Skin epidermis (tissue), 12 donors: Measurements from ENCODE around the gene PPM1J.
"Not testable (repeated sequence)": the region's sequence is repeated elsewhere in the genome, so short reads cannot be mapped to it uniquely, and the experiment has no call there.

ENCODE experiments used
- H3K27ac ChIP-seq, 21 experiments: fragments of 200-600 bp; sonication (generic) in 11 of 21; one replicate each; pipeline ENCODE4 v1.5.0; 2020; ENCODE audit warnings: mild to moderate bottlenecking in 3 of 21, inconsistent platforms in 2 of 21, moderate library complexity in 2 of 21
- H3K4me3 ChIP-seq, 7 experiments: fragments of 200-600 bp; sonication (generic) in 2 of 7; one replicate each; pipeline ENCODE4 v1.5.0; 2020; ENCODE audit warnings: inconsistent platforms in 2 of 7, mild to moderate bottlenecking in 2 of 7, moderate library complexity in 1 of 7

The PPM1J gene

DNA sequence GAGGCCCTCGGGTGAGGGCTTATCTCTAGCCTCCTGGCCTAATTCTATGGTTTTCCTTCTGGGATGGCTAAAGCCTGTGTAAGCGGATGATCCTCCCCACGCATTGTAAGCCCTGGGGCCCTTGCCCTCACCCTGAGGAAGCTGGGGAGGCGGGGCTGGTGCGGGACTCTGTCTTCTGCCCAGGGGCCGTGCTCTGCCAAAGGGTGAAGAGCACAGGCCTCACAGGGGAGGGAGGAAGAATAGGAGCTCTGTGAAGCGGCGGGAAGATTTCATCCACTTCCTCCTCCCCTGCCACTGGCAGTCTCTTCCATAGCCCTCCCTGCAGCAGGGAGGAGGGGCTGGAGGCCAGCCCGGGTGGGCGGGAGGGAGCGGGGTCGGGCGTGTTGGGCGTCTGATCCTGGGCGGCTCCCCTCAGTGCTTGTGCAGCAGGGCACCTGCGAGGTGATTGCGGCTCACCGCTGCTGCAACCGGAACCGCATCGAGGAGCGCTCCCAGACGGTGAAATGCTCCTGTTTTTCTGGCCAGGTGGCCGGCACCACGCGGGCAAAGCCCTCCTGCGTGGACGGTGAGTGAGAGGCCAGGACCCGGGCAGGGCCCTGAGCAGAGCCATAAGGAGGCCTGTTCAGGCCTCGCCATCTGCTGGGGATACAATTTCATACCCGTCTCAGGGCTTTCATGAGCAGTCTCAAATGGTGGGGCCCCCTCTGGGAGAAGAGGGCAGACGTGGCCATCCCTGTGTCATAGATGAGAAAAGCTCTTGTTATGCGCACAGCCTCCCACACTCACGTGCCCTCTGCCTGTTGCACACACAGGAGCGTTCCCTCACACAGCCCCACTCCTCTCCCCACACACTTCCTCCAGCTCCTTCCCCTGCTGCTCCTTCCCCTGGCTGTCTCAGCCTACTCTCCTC, 7.7 kb upstream of the PPM1J start:
- peak overlapping the region in 3 of 21 experiments; percentile 17 to 47 (median 22) for H3K27ac ChIP-seq
- H3K4me3 ChIP-seq = peak overlapping the region in 2 of 7 experiments; percentile 11 to 13

DNA sequence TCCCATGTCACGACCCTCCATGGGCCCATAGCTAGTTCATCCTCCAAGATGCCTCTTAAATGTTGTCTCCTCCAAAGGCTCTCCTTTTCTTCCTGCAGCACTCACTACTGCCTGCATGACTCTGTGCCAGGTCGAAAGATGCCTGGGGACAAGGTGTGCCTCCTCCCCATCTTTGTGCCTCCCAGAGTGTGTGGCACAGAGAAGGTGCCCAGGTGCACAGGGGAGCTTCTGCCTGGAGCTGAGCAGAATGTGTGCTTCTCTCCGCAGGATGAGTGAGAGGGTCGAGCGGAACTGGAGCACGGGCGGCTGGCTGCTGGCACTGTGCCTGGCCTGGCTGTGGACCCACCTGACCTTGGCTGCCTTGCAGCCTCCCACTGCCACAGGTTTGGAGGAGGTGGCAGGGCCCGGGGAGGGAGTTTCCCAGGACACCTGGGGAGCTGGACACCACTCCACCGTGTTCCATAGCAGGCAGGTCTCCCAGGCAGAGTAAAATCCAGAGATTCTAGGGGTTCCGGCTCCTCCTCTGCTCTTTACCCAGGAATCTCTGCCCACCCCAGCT, 6.9 kb upstream of the PPM1J start:
- H3K4me3 ChIP-seq = no peak overlapping the region

DNA sequence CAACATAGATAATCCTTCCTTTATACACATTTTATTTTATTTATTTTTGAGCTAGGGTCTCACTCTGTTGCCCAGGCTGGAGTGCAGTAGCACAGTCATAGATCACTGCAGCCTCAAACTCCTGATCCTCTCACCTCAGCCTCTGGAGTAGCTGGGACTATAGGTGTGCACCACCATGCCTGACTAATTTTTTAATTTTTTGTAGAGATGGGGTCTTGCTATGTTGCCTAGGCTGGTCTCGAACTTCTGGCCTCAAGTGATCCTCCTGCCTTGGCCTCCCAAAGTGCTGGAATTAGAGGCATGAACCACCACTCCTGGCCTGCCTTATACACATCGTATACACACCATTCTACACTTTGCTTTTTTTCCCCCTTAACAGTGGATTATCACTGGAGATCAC, 6.2 kb upstream of the PPM1J start:
- H3K27ac ChIP-seq, H3K4me3 ChIP-seq: not testable (repeated sequence)

More for the DNA sequence above, 6.9 kb upstream of the PPM1J start:
- peak overlapping the region in 1 of 21 experiments; percentile 47 for H3K27ac ChIP-seq

DNA sequence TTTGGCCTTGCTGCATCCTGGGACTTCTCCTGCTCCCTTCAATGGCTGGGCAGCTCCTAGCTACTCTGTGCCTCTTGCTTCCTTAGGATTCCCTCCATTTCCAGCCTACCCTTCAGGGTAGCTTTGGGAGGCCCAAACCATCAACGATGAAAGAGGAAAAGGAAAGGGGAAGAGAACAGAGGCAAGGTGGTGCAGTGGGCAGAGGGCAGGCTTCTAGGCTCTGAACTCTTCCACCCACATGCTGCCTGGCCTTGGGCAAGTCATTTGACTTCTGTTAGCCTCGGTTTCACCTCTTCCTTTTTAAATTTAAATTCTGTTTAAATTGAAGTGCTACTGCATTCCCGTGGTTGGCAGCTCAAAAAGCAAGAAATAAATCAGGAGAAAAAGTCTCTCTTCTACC, 5.7 kb upstream of the PPM1J start:
- H3K27ac ChIP-seq = no peak overlapping the region
- H3K4me3 ChIP-seq = no peak overlapping the region

DNA sequence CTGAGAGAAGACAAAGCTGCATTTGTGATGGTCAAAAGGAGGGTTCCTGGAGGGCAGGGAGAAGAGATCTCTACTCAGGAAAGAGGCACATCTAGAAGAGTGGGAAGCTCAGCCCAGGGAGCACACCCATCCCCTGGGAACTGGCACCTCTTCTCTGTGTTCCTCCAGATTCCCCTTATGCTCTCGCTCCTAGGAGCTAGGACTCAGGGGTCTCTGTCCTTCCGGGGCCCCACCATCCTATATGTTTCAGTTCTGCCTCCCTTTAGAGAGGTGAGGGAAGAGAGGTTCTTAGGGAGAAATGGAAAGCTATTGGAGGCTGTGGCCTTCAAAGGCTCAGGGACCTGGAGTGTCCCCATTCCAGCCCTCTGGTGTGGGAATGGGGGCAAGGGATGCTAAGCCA, 4.6 kb upstream of the PPM1J start:
- Histone ChIP-seq H3K27ac (no peak overlapping the region), H3K4me3 (no peak overlapping the region)

DNA sequence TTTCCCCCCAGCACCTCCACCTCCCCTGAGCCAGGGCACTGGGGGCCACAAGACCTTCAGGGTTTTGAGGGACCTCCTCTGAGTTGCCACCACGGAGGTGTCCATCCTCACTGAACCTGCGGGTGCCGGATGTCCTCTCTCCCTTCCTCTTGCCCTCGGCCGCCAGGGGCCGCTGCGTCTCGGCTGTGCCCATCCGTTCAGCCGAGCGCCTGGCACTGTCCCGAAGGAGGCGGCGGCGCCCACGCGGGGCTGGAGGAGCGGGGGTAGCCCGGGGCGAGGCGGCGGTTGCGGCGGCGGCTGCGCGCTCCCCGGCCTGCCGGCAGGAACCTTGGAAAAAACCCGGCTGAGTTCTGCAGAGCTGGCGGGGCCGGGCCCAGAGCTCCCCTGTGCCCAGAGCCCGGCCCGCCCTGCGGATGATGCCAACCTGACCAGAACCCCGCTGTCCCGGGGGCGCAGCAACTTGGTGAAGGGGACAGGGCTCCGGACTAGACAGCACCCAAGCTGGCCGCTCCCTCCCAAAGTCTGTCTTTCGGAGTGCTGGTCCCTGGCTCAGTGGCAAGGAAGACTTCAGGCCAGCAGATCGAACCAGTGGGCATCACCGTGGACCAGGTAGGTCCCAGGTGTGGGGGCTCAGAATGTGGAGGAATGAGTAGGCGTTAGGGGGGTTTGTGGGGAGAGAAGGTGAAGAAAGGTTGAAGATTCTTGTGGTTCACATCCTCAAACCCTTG, 3.7 kb upstream of the PPM1J start:
- peak overlapping the region in 1 of 21 experiments; percentile 6 for H3K27ac ChIP-seq
- peak overlapping the region in 4 of 7 experiments; percentile 2 to 24 (median 14) for H3K4me3 ChIP-seq

DNA sequence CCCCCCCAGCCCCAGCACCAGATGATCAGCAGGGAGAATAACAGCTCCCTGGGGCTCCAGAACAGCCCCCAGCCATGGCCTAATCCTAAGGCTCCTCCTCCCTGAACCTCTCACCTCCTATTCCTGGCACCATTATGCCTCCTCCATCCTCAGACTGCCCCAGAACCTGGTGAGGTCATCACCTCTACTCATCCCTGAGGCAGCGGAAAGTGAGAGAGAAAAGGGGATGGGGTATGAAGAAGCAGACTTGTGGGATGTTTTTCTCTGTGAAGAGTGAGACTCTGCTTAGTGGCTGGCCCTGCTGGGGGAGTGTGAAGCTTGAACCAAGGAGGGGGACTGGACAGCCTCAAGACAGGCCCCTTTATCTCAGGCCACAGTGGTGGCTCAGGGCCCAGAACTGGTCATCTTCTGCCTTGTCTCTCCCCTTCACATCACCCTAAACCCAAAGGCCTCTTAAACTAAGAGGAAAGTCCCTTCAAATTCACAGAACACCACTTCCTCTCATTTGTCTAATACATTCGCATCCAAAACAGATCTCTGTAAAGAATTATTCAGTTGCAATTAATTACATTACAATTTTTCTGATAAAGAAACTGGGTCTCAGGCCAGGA, 2.2 kb upstream of the PPM1J start:
- no peak overlapping the region for H3K4me3 ChIP-seq

DNA sequence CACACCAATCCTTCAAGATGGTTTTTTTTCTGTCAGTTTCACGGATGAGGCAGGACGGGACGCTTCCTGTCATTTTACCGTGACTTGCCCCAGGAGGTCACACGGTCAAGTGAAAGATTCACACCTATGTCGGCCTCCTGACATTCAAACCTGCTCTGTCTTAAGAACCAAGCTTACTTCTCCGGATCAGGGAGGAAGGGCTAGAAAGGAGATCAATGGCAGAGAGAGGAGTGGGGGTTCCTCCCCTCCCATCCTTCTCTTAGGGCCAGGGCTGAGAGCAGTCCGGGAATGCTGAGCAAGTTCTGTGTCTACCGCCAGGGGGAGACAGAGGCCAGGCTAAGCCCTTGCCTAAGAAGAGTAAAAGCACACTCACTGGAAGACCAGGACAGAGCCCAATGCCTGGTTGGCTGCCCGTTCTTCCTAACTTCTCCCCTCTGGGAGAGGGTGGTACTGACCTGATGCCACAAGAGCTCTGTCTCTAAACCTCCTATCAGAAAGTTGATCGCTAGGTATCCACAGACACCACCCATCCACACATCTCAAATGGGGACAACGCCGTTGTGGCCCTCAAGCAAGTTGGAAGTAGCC, 1.1 kb upstream of the PPM1J start:
- Histone ChIP-seq H3K4me3 (peak overlapping the region; percentile 33 to 69 (median 60)), H3K27ac (peak overlapping the region in 13 of 21 experiments; percentile 9 to 75 (median 46))

More for the DNA sequence above, 2.2 kb upstream of the PPM1J start:
- H3K27ac ChIP-seq = no peak overlapping the region

DNA sequence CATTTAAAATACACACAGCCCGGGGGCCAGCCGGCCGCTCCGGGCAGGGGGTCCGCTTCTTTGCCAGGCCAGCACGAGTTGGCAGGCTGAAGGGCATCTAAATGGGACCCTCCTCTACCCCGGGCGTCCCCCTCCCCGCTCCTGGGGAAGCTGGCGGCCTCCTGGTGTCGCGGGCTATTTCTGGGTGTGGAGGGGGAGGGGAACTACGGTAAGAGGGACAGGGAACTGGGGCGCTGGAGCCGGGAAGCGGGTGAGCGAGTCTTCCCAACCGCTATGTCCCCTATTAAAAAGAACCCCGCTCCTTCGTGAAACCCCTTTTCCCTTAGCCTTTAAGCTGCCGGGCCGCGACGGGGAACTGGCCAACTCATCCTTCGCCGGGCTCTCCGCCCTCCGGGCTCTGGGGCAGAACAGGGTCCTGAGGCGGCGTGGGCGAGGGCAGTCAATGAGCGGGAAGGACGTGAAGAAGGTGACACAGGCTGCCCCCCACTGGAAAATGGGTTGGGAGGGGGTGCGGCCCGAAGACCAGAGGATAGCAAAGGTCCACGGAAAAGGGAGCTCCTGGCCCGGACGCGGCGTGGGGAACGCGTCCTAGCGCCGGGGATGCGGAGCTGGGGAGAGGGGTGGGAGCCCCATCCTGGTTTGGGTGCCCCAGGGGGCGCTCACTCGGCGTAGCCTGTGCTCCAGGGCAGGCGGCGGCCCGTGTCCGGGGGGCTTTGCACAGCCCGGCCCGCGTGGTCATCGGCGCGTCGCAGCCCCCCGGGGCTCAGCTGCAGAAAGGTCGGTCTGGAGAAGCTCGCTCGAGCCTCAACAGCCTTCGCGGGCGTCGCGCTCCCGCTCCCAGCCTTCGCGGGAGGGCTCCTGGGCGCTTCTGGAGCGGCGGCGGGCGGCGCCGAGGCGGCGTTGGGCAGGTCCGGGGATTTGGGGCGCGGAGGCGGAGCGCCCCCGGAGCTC, 544 bp downstream of the PPM1J start:
- peak overlapping the region in 17 of 21 experiments; percentile 2 to 84 (median 64) for H3K27ac ChIP-seq

DNA sequence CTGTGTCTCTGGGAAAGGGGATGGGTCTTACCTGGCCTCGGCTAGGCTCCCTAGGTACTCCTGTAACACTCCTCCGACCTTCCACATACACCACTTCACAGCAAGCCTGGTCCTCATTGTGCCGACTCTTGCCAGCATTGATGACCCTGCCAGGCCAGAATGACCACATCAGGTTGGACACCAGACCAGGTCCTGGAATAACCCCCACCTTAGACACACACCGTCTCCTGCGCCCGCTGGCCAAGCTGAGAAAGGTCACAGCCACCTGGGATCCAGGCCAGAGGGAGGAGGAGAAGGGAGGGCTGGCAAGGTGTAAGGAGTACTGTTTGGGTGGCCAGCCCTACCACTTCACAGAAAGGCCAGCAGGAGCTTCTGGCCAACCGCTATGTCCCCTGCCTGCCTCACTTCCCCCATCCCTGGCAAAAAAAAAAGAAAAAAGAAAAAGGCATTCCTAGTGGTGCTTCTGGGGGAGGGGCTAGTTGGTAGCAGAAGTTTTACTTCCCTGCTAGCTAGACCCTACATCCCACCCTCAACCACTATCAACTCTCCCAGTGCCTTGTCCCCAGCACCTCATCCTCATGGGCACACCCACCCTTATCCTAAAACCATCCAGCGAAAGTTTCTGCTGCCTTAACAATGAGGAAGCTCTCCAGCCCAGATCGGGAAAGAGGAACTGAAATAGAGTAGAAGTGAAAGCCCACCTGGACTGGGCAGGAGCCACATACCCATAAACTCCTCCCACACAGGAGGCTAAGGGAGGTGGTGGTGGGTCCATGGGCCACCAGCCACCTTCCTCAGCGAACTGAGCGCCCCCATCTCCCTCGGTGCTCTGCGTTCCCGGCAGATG, 1.4 kb downstream of the PPM1J start:
- H3K27ac ChIP-seq = peak overlapping the region in 5 of 21 experiments; percentile 29 to 84 (median 69)
- peak overlapping the region; percentile 33 to 69 (median 60) for H3K4me3 ChIP-seq

More for the DNA sequence above, 544 bp downstream of the PPM1J start:
- H3K4me3 ChIP-seq = peak overlapping the region; percentile 33 to 69 (median 60)

DNA sequence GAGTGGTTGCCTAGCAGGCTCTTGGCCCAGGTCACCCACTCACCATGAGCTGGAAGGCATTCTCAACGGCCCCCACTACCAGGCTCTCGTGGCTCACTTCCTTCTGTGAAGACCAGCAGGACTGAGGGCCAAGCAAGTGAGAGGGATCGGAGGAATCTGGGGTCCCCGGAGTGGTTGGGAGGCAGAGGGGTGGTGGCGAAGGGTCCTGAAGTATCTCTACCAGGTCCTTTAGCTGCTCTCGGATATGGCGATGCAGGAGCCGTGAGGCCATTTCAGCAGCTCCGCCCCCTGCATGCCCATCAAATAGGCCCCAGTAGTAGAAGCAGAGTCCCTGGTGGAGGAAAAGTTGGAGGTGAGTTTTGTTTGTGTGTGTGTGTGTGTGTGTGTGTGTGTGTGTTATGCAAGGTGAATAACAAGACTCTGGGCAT, 2.4 kb downstream of the PPM1J start:
- H3K27ac ChIP-seq = no peak overlapping the region
- H3K4me3 ChIP-seq = no peak overlapping the region

DNA sequence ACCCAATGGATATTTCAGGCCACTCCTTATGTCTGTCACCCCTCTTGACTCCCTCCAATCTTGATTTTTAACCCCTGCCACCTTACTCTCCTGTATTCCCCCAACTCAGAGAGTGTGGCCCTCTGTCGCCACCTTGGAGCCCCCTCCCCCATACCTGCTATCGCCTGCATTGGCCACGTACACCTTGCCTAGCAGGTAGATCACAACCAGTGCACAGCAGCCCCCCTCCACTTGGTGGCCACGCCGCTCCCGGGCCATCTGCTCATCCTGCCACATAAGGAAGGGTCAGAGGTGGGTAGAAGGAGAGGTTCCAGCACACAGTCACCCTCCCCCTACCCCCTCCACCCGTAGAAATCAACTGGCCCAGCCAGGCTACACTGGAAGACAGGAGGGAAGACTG, 2.9 kb downstream of the PPM1J start:
- H3K27ac ChIP-seq = no peak overlapping the region

DNA sequence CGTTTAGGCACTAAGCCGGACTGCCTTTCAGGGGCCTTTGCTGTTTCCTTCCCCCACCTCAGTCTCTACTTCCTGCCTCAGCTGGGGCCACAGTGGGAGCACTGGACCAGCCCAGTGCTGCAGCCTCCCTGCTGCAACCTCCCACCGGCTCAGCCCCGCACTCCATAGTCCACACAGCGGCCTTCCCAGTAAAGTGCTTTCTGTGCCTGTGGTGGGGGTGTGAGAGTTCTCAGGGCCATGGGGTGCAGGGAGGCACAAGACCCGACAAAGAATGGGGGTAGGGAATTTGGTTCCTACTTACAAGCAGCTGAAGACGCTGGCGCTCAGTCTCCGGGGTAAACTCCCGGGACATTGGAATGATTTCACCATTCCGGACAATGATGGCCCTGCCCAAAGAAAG, 3.5 kb downstream of the PPM1J start:
- Histone ChIP-seq H3K4me3 (no peak overlapping the region), H3K27ac (no peak overlapping the region)

More for the DNA sequence above, 2.9 kb downstream of the PPM1J start:
- H3K4me3 ChIP-seq = no peak overlapping the region

DNA sequence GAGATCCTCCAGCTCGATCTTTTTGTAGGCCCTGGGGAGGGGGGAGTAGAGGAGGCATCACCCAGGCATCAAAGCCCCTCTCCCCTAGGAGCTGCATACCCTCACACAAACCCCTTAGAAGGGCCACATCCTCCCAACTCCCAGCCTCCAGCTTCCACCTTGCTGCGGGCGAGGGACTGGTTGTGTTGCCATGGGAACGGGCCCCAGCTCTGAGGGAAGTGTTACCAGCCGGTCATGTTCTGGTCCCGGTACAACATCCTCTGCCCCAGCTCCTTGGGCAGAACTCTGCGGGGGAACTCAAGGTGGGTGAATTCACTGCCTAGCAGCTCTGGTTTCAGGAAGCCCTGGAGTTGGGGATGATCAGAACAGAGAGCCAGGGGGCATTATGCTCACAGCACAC, 4.1 kb downstream of the PPM1J start:
- no peak overlapping the region for H3K4me3 ChIP-seq

DNA sequence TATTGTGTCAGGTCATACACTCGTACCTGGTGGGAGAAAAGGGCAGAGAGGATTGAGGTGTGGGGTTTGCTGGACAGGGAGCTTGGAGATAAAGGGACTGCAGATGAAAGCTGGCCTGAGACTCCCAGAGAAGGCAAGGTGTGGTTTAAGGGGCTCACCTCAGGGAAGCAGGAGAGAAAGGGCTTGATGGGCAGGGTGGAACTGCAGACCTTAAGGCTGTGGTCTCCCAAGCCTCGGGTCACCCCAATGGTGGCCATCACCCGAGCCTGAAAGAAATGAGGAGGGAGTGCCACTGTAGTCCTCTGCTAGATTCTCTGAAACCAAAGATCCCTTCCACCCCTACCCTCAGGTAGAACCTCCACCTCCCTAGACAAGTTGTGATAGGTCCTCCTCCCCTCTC, 4.5 kb downstream of the PPM1J start:
- H3K4me3 ChIP-seq = no peak overlapping the region
- no peak overlapping the region for H3K27ac ChIP-seq

More for the DNA sequence above, 4.1 kb downstream of the PPM1J start:
- H3K27ac ChIP-seq = no peak overlapping the region

DNA sequence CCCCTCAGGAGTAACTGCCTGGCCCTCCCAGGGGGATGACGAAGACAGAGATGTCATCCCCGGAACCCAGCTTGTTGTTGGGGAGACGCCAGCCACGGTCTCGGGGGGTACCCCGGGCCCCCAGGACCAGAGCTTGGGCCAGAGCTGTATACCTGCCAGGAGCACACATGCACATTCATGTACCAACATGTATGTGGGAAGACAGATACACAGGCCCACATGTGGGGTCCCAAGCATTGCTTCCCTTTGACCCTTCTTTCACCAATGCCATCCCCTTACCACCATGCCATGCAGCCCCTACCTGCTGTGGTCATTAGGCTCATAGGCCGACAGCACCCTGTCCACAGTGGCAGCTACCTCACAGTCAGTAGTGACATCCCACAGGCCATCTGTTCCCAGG, 5.0 kb downstream of the PPM1J start:
- Histone ChIP-seq H3K4me3 (no peak overlapping the region), H3K27ac (no peak overlapping the region)

DNA sequence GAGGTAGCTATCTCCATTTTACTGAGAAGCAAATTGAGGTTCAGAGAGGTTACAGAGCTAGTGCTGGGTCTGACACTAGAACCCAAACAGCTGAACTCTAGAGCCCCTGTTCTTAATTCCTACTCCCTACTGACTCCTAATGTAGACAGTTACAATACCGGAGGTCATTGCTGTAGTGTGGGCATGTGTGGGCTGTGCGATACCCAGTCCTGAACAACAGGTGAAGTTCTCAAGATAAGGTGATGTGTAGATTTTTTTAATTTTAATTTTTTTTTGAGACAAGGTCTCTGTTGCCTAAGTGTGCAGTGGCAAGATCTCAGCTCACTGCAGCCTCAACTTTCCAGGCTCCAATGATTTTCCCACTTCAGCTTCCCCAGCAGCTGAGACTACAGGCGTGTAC, 6.6 kb downstream of the PPM1J start:
- no peak overlapping the region for H3K27ac ChIP-seq
- H3K4me3 ChIP-seq = no peak overlapping the region
